Epidermal melanocyte (primary cell): ENCODE data around the gene MAP3K5.
"Not testable (repeated sequence)": the region's sequence is repeated elsewhere in the genome, so short reads cannot be mapped to it uniquely, and the experiment has no call there.

Experiments used
- DNase-seq: peaks from one replicate; pipeline ENCODE4 v3.0.0; 2011; ENCODE audit warnings: low spot score; ENCODE audit not compliant: insufficient read length

Gene MAP3K5

GRCh38 chr6:136725124-136725523, 67.2 kb downstream of the MAP3K5 start:
- DNase-seq = no peak

GRCh38 chr6:136723780-136724179, 68.5 kb downstream of the MAP3K5 start:
- DNase-seq = no peak

GRCh38 chr6:136721467-136721866, 70.8 kb downstream of the MAP3K5 start:
- no peak for DNase-seq

- no peak for DNase-seq
Measured at GRCh38 chr6:136720045-136720770, 72.1 kb downstream of the MAP3K5 start.

DNA sequence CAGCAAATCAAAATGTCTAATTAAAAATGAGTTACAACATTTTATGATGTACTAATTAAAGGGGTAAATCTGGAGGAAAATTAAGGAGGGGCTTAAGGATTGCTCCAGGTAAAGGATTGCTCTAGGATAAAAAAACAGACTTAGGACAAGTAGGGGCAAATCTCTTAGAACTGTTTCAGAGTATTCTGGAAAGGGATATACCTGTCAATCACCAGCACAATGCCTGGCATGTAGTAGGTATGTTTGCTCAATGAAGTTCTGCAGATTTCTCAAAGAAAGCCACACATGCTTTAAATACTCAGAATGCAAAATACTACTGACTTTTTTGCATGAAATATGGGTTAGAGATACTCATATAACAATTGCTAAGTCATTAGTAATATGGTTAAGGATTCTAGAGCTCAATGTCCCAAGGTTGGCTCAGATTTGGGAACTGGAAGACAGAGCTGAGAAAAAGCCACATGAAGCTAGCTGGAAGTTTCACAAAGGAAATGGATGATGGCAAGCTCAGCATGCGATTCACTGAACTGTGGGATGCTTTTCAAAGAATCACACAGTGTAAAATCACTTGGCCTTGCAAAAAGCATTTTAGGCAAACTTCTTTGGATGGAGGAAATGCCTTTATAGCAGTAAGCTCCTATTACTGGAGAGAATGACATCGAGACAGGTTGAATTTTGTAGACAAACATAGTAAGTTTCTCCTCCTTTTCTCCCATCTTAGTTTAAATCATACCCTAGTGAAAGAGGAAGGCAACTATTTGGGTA, 72.8 kb downstream of the MAP3K5 start:
- DNase-seq = no peak

- no peak for DNase-seq
Measured at GRCh38 chr6:136718476-136718875, 73.8 kb downstream of the MAP3K5 start.

DNA sequence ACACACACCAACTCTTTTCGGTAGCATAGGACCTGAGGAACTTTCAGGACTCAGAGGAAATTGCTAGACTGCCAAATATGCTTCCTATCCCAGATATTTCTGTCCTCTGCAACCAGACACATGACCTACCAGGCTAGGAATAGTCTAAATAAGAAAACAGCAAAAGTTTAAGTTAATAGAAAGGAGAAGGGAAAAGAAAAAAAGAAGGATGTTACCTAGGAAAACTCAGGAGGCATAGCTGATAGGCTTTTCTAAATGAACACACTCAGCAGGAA, 74.6 kb downstream of the MAP3K5 start:
- peak; percentile 61 for DNase-seq

- peak; percentile 33 for DNase-seq
Measured at GRCh38 chr6:136716917-136717715, 75.2 kb downstream of the MAP3K5 start.

DNA sequence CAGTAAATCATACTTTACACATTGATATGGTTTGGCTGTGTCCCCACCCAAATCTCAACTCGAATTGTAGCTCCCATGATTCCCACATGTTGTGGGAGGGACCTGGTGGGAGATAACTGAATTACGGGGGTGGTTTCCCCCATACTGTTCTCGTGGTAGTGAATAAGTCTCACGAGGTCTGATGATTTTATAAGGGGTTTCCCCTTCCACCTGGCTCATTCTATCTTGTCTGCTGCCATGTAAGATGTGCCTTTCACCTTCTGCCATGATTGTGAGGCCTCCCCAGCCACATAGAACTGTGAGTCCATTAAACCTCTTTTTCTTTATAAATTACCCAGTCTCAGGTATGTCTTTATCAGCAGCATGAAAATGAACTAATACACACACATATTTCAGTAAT, 79.6 kb downstream of the MAP3K5 start:
- not testable (repeated sequence) for DNase-seq

DNA sequence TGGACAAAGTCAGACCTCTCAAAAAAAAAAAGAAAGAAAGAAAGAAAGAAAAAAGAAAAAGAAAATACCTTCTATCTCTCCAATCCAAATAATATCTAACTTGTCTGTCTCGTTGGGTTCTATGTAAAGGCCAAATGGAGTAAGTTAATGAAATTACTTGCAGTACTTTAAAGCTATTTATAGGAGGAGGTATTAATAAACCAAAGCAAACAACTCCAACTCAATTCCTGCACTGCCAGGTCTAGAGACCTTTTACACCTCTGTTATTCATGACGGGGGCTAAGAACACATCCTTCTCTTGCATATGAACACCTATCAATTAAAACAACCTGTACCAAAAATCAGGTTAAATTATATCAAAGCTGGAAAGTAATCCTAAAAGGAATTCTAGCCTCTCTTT, 80.6 kb downstream of the MAP3K5 start:
- DNase-seq = no peak

DNA sequence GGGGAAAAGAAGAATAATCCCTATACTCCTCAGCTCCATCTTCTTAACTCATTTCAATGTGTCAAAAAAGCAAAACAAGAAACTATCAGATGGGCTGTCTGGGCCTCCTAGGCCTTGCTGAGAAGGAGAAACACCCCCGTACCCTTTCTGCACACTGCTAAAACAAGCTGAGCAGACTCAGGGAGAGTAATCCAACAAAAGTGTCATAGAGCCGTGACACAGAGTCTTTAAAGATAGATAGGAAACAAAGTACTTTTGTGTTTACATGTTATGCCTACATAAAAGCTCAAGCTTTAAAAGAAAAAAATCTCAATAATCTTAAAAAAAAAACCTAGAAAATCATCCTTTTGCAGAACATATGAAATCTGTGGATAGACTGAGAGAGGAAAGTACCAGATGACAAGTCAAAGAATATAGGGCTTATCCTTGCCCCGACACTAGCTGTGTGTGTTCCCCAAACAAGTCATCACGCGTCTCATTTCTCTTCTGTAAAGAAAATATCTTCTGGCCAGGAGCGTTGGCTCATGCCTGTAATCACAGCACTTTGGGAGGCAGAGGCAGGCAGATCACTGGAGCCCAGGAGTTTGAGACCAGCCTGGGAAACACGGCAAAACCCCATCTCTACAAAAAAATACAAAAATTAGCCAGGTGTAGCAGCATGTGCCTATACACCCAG, 81.3 kb downstream of the MAP3K5 start:
- DNase-seq = no peak

- no peak for DNase-seq
Measured at GRCh38 chr6:136709429-136709828, 82.8 kb downstream of the MAP3K5 start.

DNA sequence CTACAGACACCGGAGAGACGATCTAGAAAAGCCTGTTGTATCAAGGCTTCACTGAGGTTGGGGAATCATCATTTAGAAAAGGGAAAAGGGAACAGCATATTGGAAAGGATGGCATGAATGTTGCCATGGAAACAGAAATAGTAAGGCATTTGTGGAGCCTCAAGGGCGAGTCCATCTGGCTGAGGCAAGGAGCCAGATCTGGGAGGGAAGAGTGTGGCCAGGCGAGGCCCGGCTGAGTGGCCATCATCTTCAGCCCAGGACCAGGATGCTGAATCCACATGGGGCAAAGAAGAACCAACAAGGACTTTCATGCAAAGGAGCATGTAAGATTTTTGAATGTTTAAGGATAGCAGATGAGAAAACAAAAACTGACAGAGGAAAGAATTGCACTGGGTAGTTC, 85.8 kb downstream of the MAP3K5 start:
- no peak for DNase-seq

GRCh38 chr6:136703331-136703865, 88.9 kb downstream of the MAP3K5 start:
- DNase-seq = no peak

- no peak for DNase-seq
Measured at GRCh38 chr6:136701045-136701444, 91.2 kb downstream of the MAP3K5 start.

GRCh38 chr6:136699358-136699757, 92.9 kb downstream of the MAP3K5 start:
- DNase-seq = no peak

GRCh38 chr6:136696783-136697364, 95.4 kb downstream of the MAP3K5 start:
- no peak for DNase-seq

- peak; percentile 22 for DNase-seq
Measured at GRCh38 chr6:136696238-136696637, 96.0 kb downstream of the MAP3K5 start.

DNA sequence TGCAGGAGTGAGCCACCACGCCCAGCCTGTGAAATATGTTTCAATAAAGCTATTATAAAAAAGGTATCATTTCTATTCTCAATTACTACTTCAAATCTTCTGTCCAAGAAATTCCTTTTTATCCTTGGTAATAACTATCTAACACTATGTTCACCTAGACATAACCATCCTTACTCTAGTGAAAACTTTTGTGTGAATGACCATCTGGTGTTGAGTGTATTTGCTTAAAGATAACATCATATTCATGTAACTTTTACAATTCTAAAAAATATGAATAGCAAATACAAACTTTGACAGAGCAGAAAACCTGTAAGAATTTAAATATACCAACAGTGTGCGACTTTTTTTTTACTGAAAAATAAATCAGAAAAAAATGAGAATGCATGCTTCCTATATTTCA, 96.9 kb downstream of the MAP3K5 start:
- DNase-seq = no peak

- no peak for DNase-seq
Measured at GRCh38 chr6:136693090-136693489, 99.2 kb downstream of the MAP3K5 start.

DNA sequence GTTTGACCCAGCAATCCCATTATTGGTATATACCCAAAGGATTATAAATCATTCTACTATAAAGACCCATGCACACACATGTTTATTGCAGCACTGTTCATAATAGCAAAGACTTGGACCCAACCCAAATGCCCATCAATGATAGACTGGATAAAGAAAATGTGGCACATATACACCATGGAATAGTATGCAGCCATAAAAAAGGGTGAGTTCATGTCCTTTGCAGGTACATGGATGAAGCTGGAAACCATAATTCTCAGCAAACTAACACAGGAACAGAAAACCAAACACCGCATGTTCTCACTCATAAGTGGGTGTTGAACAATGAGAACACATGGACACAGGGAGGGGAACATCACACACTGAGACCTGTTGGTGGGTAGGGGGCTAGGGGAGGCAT, 104.4 kb downstream of the MAP3K5 start:
- not testable (repeated sequence) for DNase-seq
